HG03469 (cell line): ENCODE data around the gene SATB2.

Experiments used
- ATAC-seq: cut with Tn5 transposase; IDR thresholded peaks from one replicate; pipeline ENCODE4 v1.9.1; 2021; ENCODE audit warnings: mild to moderate bottlenecking, moderate library complexity, moderate number of reproducible peaks; ENCODE audit not compliant: unreplicated experiment

The SATB2 gene

DNA sequence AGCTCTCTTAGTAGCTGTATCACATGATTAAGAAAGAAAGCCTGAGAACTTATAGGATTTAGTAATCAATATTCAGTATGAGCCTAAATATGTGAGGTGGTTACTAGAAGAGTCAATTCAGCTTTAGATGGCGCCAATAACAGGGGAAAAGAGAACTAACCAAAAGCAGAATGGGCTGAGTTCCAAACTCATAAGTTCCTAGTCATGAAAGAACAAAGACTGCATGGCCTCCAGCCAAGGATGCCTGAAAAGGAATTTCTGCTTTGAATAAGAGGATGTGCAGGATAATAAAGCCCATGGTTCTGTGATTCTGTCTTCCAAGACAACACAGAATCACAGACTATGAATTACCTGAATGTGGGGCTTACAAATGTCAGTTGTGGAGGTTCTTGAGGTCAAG is 196.5 kb downstream of the SATB2 start:
- ATAC-seq = no peak

DNA sequence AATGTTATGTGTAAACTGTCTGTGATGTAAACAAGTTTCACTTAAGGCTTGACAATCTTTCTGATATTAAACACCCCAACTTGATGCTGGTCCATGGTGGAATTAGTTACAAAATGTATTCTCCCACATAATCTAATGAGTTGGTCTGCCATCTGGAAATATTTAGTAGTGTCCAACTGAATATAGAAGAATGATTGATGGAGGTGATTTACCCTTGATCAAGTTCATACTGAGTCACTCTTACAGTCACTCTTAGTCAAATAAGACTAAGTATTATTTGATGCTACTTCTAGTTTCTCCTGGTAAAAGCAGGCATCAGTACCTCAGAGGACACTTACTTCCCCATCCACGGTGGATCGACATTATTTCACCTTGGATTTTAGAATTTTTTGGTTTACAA is 198.1 kb downstream of the SATB2 start:
- no peak for ATAC-seq

DNA sequence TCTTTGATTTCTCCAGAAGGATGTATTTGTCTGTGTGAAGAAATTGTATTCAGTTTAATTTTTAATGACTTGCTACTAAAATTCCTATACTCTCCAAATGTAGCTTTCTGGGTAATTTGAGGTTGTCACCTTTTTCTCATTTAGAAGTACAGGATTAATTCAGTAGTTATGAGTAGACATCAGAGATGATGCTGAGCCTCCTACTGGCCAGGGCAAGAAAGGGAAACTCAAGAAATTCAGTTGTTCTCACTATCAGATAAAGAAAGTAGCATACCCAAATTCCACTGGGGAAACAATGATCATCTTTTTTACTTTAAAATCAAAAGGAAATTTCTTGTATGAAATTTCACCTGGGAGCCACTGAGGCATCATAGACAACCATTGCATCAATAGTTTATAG is 199.4 kb downstream of the SATB2 start:
- ATAC-seq = no peak

DNA sequence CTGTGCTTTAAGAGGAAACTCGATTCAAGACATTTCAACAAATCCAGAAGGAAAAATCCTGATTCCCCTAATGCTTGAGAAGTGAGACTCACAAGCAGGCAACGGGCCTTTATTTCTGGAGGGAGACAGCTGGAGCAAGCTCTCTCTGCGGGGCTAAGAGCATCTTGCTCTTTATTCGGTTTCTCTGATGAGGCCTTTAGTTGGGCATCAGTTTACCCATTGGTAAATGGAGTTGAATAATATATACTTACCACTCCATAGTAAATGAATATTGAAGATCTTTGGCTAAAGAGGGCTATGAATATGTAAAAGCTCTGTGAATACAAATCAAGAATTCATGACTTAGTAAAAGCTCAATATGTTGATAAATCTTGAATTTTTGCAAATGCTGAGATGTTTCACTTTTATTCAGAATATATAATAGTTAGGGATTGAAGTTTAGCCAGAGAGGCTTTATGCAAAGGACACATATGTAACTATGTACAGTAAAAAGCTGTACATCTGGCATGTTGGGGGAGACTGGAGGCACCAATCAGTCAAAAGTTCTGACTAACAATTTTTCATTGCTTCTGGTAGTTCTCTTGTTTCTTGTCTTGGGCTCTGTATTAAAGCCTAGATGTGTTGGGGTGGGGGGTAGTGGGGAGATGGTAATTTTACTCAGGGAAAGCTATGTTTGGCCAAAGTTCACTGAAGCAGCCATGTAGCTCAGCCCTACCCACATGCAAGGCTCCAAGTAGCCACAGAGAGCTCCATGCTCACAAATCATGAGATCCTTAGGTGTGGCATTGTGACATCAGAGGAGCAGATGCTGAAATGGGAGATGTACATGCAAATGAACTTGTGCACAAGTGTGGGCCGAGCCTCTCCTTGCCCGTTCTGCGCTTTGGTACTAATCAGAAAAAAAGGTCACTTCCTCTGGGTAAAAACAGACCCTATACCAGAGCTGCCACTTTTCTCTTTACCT is 200.2 kb downstream of the SATB2 start:
- no peak for ATAC-seq

DNA sequence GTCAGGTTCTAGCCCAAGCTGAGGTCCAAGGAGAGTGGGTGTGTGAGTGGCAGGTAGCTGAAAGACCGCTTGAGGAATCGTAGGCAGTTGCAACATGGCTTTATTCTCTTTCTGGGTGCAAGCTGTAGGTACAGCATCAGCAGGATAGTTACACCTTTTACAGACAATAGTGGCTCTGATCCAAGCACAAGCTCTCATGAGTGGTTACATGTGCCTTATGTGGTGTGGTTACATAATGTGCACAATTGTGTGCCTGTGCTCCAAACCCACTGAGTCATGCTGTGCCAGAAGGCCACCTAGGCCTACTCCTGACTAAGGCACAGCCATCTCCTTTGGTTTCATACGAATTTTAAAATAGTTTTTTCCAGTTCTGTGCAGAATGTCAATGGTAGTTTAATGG is 227.6 kb downstream of the SATB2 start:
- no peak for ATAC-seq

DNA sequence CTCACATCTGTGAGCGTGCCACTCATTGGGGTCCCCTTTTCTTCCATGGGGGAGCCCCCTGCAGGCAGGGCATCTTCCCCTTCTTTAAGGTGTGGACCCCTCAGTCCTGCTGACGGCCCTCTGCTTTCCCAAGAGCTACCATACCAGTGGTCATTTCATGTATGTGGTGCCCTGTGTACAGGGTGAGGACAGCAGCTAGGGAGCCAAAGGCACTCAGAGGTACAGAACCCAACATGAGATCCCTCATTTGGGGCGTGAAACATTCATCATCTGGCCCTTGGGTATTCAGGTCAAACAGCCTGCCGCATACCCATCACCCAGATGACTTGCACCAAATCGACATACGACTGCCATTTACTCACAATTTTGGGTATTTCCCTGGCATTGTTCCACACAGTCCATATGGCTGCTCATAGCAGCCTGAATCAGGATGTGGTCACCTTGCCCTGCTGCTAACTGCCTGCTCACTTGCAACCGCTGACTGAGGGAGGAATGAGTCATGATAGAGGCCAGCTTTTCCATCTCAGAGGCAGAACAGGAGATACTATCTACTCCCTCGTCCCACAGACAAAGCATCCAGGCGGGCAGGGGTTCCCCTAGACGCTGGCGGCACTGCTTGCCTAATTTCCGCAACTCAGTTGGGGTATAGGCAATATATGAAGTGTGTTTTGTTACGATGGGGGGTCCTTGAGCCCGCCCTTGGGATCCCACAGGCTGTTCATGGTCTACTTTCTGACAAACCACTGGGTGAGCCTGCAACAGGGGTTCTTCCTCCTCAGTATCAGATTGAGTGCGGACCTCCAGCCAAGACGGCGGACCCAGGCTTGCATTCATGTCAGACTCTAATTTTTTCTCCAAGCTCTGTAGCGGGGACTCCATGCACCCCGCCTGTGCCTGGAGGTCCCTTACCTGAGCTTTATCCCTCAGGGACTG is 228.6 kb downstream of the SATB2 start:
- ATAC-seq = peak; percentile 72

DNA sequence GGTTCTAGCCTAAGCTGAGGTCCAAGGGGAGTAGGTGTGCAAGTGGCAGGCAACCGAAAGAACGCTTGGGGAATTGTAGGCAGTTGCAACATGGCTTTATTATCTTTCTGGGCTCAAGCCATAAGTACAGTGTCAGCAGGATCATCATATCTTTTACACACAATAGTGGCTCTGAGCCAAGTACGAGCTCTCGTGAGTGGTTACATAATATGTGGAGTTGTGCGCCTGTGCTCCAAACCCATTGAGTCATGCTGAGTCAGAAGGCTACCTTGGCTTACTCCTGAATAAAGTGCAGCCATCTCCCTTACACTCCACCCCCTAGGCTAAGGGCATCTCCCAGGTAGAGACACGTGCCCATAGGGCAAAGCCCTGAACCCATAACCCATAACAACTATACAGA is 233.9 kb downstream of the SATB2 start:
- no peak for ATAC-seq

DNA sequence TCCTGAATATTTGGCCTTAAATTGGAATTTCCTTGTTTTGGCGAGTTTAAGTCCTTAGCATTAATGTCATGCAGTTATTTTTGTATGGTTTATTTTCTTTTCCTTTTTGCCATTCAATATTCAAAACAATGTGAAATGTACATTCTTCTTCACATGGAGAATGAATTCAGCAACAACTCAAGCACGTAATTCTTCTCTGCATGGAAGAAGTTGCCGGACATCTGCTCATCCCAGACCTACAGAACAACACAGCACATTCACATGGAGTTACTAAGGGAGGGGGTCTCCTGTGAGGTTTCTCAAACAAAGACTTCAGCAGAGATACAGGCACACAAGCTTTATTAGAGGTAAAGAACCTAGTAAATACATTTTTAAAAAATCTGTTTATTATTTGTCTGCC is 236.8 kb downstream of the SATB2 start:
- no peak for ATAC-seq

DNA sequence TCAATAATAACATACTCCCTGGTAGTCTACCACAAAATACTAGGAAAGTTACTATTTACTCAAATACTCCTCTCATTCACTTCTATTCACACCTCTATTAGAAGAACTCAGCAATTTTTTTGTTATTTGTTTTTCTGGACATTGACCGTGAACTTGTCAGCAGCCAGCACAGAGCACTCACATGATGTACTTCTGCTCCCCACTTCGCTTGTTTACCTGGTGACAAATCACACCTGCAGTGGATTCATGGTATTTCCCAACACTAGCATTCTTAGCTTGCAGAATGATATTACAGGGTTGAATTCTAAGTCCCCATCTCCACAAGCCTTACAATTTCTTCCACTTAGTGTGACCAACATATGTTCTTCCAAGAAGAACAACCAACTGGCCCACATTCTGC is 238.2 kb downstream of the SATB2 start:
- no peak for ATAC-seq
